Epithelial cell of proximal tubule (primary cell): ENCODE measurements around the gene TACC3. TPM values are rescaled to one million over a fixed set of nuclear protein-coding genes. Genes with fewer than 3 reads are reported as not detected.

Experiments
- DNase-seq: peaks from one replicate; pipeline ENCODE4 v3.0.0-alpha.2; 2011; ENCODE audit warnings: low read depth
- H3K4me3 ChIP-seq: 2 replicates; pipeline ENCODE4 v1.5.1; 2011; ENCODE audit warnings: low read depth, mild to moderate bottlenecking, low read length
- total RNA-seq: library from RNA; depleted of rRNA; stranded (reverse); fragments of >200 nt; gene quantifications from 2 replicates; pipeline ENCODE4 v1.2.3, GENCODE V29; 2015
- TF ChIP-seq, protein P1 (sequence below): conservative IDR thresholded peaks from 2 replicates; pipeline ENCODE4 v1.5.1; 2012; ENCODE audit warnings: low read depth, mild to moderate bottlenecking, low read length

TACC3 gene
- total RNA-seq = 94.4 and 119 TPM in 2 replicates

DNA sequence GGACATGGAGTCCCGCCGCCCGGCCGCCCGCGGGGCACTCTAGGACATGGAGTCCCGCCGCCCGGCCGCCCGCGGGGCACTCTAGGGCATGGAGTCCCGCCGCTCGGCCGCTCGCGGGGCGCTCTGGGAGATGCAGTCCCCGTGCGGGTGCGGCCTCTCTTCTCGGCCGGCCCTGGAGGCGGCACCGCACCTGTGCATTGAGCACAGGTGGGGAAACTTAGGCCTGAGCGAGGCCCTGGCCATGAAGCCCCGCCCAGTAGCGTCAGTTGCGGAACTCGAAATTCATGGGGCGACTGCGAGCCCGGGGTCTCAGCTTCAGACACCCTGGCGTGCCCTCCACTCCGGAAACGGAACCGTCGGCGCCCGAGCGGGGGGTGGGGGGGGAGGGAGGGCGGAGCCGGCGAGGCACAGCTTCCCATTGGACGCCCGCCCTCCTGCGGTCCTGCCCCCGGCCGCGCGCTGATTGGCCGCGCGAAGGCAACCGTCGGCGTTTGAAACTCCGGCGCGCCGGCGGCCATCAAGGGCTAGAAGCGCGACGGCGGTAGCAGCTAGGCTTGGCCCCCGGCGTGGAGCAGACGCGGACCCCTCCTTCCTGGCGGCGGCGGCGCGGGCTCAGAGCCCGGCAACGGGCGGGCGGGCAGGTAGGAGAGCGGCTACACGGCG lies at the start of gene TACC3, which contains the start of gene TMEM129:
Gene TACC3, plus strand, starts transcription at position 519 of the 663 bp plus-strand sequence. CDS start 1,901 bp downstream, outside the sequence.
Gene TMEM129, minus strand, starts transcription at position 321 of the 663 bp plus-strand sequence. CDS start 486 bp downstream, outside the sequence.
- H3K4me3 ChIP-seq = peak within 1 kb of the TSS; percentile 76
- TF ChIP-seq, protein P1, sequence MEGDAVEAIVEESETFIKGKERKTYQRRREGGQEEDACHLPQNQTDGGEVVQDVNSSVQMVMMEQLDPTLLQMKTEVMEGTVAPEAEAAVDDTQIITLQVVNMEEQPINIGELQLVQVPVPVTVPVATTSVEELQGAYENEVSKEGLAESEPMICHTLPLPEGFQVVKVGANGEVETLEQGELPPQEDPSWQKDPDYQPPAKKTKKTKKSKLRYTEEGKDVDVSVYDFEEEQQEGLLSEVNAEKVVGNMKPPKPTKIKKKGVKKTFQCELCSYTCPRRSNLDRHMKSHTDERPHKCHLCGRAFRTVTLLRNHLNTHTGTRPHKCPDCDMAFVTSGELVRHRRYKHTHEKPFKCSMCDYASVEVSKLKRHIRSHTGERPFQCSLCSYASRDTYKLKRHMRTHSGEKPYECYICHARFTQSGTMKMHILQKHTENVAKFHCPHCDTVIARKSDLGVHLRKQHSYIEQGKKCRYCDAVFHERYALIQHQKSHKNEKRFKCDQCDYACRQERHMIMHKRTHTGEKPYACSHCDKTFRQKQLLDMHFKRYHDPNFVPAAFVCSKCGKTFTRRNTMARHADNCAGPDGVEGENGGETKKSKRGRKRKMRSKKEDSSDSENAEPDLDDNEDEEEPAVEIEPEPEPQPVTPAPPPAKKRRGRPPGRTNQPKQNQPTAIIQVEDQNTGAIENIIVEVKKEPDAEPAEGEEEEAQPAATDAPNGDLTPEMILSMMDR = no peak
- DNase-seq = peak; percentile 52

DNA sequence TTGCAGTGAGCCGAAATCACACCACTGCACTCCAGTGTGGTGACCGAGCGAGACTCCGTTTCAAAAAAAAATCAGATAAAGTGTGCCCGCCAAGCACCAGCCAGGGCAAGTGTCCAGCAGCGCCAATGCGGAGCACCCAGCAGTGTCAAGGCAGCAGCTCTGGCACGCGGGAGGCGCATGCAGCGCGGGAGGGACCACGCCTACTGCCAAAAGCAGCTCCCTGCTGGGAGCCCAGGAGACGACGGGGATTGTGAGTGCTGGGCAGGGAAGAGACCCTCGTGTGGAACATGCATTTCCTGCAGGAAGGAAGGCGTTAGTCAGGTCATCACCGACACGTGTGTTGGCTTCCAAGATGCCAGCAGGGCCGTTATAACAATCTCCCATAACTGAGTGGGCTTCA lies 47.6 kb upstream of the TACC3 start:
- TF ChIP-seq, protein P1 = no peak
- no peak for DNase-seq
- H3K4me3 ChIP-seq = no peak overlapping the region

DNA sequence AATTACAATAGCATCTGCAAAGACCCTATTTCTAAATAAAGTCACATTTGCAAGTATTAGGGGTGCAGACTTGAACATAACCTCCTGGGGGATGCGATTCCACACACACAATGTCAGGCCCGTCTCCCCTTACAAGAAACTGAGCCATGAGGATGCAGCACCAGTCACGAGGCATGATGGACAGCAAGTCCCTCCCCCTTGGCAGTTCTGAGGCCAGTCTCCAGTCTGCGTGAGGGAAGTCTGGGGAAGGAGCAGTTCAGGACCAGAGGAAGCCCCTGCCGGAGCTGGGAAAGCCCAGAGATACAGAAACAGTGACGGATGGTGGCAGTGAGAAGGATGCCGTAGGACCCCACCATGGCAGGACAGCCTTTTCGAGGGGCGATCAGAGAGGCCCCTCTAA lies 46.6 kb upstream of the TACC3 start:
- H3K4me3 ChIP-seq = no peak overlapping the region
- DNase-seq = no peak
- TF ChIP-seq, protein P1 = no peak

DNA sequence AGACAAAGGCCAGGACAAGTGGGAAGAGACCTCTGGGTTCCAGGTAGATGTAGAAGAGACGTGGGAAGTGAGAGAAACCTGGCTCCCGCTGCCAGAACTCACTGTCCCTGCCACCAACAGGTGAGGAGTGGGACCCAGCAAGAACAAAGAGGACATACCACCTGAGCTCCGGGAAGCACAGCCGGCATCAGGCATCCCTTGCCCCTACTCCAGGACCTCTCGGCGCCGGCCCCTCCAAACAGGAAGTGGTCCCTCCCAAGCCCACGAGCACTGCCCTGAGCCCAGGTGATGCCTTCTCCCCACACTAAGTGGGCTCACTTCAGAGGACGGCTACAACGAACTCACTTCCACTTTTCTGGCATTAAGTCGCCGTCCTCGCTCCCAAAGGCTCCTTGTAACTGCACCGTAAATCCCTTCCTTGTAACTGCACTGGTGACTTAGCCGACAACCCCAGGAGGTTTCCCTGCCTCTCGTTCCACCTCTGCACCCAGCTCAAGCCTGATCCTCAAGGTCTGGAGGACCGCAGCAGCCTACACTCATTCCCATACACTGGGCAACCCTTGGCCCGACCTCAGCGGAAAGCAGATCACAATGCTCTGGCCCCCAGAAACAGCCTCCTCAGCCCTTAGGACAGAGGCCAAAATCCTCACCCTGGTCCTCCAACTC lies 46.1 kb upstream of the TACC3 start:
- no peak for DNase-seq
- TF ChIP-seq, protein P1 = no peak
- H3K4me3 ChIP-seq = no peak overlapping the region

DNA sequence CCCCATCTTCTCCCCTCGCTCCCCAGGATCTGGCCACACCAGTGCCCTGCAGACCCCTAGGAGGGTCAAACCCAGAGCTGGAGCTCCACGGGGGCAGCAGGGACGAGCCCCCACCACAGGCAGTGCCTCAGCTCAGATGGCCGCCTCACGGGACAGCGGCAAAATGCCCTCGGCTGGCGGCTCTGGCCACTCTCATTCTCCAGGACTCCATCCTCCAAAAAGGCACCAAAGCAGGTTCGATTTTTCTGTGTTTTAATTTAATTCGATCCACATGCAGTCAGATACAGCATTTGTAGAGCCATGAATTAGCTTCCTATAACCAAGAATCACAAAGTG lies 45.6 kb upstream of the TACC3 start:
- H3K4me3 ChIP-seq = no peak overlapping the region
- TF ChIP-seq, protein P1 = no peak
- DNase-seq = no peak

DNA sequence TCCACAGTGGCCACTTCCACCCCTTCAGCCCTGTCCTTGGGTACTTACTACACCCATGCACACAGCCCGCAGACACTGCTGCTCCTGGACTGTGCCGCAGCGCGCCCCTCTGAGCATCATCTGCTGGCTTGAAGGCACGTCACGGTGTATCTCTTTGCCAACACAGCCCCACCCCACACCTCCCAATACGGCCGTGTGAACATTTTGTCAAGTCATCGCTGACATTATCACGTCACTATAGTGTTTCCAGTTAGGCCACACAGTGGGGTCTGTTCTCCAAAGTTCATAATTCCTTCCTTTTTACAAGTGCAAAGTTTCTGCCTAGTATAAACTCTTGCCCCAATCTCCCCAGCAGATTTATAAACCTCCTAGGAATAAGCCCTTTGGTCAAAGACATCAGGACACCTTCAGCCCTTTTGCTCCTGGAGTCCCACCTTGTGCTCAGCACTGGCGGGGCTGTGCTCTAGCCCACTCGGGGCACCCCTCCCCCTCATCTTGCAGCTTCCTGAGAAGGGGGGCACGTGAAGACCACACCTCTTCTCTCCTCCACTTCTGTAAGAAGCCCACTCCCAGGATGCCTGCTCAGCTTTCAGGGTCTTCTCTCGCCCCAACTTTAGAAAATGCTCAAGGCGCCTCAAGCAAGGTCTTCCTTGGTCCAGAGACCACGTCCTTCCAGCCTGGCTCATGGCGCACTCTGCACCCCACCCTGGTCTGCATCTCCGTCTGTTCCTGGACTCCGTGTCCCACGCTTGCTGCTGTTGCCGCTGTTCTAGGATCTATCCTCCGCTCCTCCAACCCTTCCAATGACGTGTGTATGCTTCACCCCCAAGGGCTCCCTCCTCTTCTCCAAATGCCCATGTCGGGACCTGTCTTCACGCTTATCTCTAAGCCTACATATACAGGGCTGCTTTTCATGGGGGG lies 44.5 kb upstream of the TACC3 start:
- TF ChIP-seq, protein P1 = no peak
- no peak for DNase-seq
- H3K4me3 ChIP-seq = no peak overlapping the region
